Left lung (tissue), 10 donors: ENCODE data around the gene TLCD3B. TPM values are rescaled to one million over a fixed set of nuclear protein-coding genes. Genes with fewer than 3 reads are reported as not detected.

Experiments used
- ATAC-seq: fragments of 200-7000 bp; cut with Tn5 transposase; one replicate; pipeline ENCODE4 v1.9.1; 2020; ENCODE audit warnings: moderate library complexity
- DNase-seq, 4 donors: peaks; one replicate each; pipeline ENCODE4 v3.0.0-alpha.2; 2013 to 2020
- H3K27ac ChIP-seq, 2 donors: fragments of 200-600 bp; sonication (generic) in 1 of 2; one replicate each; pipeline versions ENCODE4 v1.5.0 to v1.8.0; 2020 to 2021
- H3K27me3 ChIP-seq, 2 donors: fragments of 200-600 bp; sonication (generic) in 1 of 2; one replicate each; pipeline versions ENCODE4 v1.5.0 to v1.8.0; 2020 to 2021
- H3K36me3 ChIP-seq, 2 donors: fragments of 200-600 bp; sonication (generic) in 1 of 2; one replicate each; pipeline versions ENCODE4 v1.5.0 to v1.8.0; 2020 to 2021
- H3K4me1 ChIP-seq, 2 donors: fragments of 200-600 bp; one replicate each; pipeline ENCODE4 v1.8.0; 2021
- H3K4me3 ChIP-seq, 2 donors: fragments of 200-600 bp; sonication (generic) in 1 of 2; one replicate each; pipeline versions ENCODE4 v1.5.0 to v1.8.0; 2020 to 2021; ENCODE audit warnings: mild to moderate bottlenecking in 1 of 2
- H3K9me3 ChIP-seq, 2 donors: fragments of 200-600 bp; sonication (generic) in 1 of 2; one replicate each; pipeline versions ENCODE4 v1.5.0 to v1.8.0; 2020 to 2021
- CTCF ChIP-seq, 2 donors: fragments of 200-600 bp; sonication (generic) in 1 of 2; IDR thresholded peaks; one replicate each; pipeline versions ENCODE4 v1.5.0 to v1.8.0; 2021; ENCODE audit warnings: antibody characterized with exemption in 2 of 2
- intact Hi-C, 2 donors: fragments of 100-400 bp; cut with DNase I; formaldehyde crosslinking; loops; one replicate each; pipeline versions ENCODE4 v1.11.2 to v1.14.2; 2022
- polyA plus RNA-seq, 6 donors: library from polyadenylated mRNA; unstranded; fragments of 120-200 nt; gene quantifications; one replicate each; pipeline ENCODE4 v1.2.1, GENCODE V29; 2013; ENCODE audit not compliant: insufficient read length in 6 of 6
- total RNA-seq, 2 donors: library from RNA; stranded (reverse); fragmentation: NEBNext Ultra II Directional; extraction: Animal tissue kit (Norgen Biotek cat#: 25700); gene quantifications; one replicate each; pipeline ENCODE4 v1.2.1, GENCODE V29; 2021
- donor health status: DM: no; HTN: yes; CAD: no.
- donor health status: DM: no; HTN: no; CAD: no.

Gene TLCD3B
- total and polyA plus RNA-seq, 8 donors = 0.28 to 1.4 (median 0.85) TPM; not detected in 1

GRCh38 chr16:30027588-30028437 is 3.3 kb downstream of the TLCD3B start:
- intact Hi-C loops = no loop called here
- Histone ChIP-seq H3K9me3 (no peaks in the 10 kb centered on the region), H3K36me3 (no peaks in the 10 kb centered on the region), H3K4me1 (peaks cover 0 to 9% of the 10 kb centered on the region in 2 donors), H3K27ac (no peak overlapping the region), H3K4me3 (no peak overlapping the region), H3K27me3 (peaks cover 34 to 92% of the 10 kb centered on the region in 2 donors)
- no peak for TF ChIP-seq CTCF (IDR thresholded peaks at IDR 0.05)
- ATAC-seq (no peak), DNase-seq (no peak)

GRCh38 chr16:30026449-30026848 is 4.6 kb downstream of the TLCD3B start:
- TF ChIP-seq CTCF (IDR thresholded peaks at IDR 0.05) = no peak
- H3K4me3 ChIP-seq = no peak overlapping the region
- no peak overlapping the region for H3K27ac ChIP-seq
- DNase-seq = peak in 1 of 4 donors; percentile 66
- H3K9me3 ChIP-seq = no peaks in the 10 kb centered on the region
- H3K36me3 ChIP-seq = no peaks in the 10 kb centered on the region
- no peak for ATAC-seq
- H3K27me3 ChIP-seq = peaks cover 22 to 79% of the 10 kb centered on the region in 2 donors
- peaks cover 0 to 15% of the 10 kb centered on the region in 2 donors for H3K4me1 ChIP-seq
- intact Hi-C loops = no loop called here

- Histone ChIP-seq H3K4me1 (peaks cover 0 to 16% of the 10 kb centered on the region in 2 donors), H3K27me3 (peaks cover 14 to 70% of the 10 kb centered on the region in 2 donors), H3K36me3 (no peaks in the 10 kb centered on the region), H3K4me3 (no peak overlapping the region), H3K9me3 (no peaks in the 10 kb centered on the region), H3K27ac (no peak overlapping the region)
- no peak for TF ChIP-seq CTCF (IDR thresholded peaks at IDR 0.05)
- DNase-seq (peak in 1 of 4 donors; percentile 35), ATAC-seq (no peak)
- intact Hi-C loops = no loop called here
Measured at GRCh38 chr16:30025574-30025973, 5.5 kb downstream of the TLCD3B start.

- H3K4me3 ChIP-seq = no peak overlapping the region
- H3K27ac ChIP-seq = no peak overlapping the region
- ATAC-seq = no peak
- H3K4me1 ChIP-seq = peaks cover 0 to 18% of the 10 kb centered on the region in 2 donors
- peak in 1 of 4 donors; percentile 65 for DNase-seq
- no peaks in the 10 kb centered on the region for H3K9me3 ChIP-seq
- intact Hi-C loops = no loop called here
- TF ChIP-seq CTCF (IDR thresholded peaks at IDR 0.05) = no peak
- H3K27me3 ChIP-seq = peaks cover 11 to 66% of the 10 kb centered on the region in 2 donors
- no peaks in the 10 kb centered on the region for H3K36me3 ChIP-seq
Measured at GRCh38 chr16:30025156-30025555, 5.9 kb downstream of the TLCD3B start.

- peaks cover 0 to 18% of the 10 kb centered on the region in 2 donors for H3K4me1 ChIP-seq
- no peak for TF ChIP-seq CTCF (IDR thresholded peaks at IDR 0.05)
- ATAC-seq (no peak), DNase-seq (peak in 1 of 4 donors; percentile 47)
- no peaks in the 10 kb centered on the region for H3K36me3 ChIP-seq
- no peak overlapping the region for H3K4me3 ChIP-seq
- no peaks in the 10 kb centered on the region for H3K9me3 ChIP-seq
- intact Hi-C loops = no loop called here
- H3K27ac ChIP-seq = no peak overlapping the region
- H3K27me3 ChIP-seq = peaks cover 4 to 59% of the 10 kb centered on the region in 2 donors
Measured at GRCh38 chr16:30024451-30024850, 6.6 kb downstream of the TLCD3B start.
